Stimulated activated CD4-positive, alpha-beta T cell treated with anti-CD3 and anti-CD28 coated beads, Interleukin-15, amount 100 ng/mL, for 48 hours (primary cell): ENCODE data around the gene CD226.
A peak's percentile ranks its signal among the peaks of the same experiment; 100 is the strongest.
"Not testable (repeated sequence)": the region's sequence is repeated elsewhere in the genome, so short reads cannot be mapped to it uniquely, and the experiment has no call there.

Experiments used
- DNase-seq, 2 donors: peaks; one replicate each; pipeline ENCODE4 v3.0.0-alpha.2; 2020; ENCODE audit warnings: low read depth in 2 of 2

Gene CD226

DNA sequence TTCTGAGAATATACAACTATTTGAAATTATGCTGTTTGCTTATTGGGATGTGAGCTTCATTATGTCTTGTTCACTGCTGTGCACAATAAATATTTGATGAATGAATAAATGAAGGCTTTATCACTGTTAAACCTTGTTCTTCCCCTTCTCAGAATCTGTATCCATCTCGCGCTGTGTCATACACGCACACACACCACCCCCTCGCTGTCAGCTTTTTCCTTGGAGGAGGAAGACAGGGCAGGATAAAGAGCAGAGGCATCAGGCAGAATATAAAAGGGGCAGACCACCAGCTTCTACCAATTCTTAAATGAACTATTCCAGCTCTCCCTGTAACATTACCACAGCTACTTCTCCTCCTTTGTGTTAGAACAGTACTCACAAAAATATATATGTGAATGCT, 75.0 kb downstream of the CD226 start:
- DNase-seq: no peak

- no peak for DNase-seq
Measured at GRCh38 chr18:69871363-69871762, 76.3 kb downstream of the CD226 start.

- no peak for DNase-seq
Measured at GRCh38 chr18:69870736-69871135, 76.9 kb downstream of the CD226 start.

DNA sequence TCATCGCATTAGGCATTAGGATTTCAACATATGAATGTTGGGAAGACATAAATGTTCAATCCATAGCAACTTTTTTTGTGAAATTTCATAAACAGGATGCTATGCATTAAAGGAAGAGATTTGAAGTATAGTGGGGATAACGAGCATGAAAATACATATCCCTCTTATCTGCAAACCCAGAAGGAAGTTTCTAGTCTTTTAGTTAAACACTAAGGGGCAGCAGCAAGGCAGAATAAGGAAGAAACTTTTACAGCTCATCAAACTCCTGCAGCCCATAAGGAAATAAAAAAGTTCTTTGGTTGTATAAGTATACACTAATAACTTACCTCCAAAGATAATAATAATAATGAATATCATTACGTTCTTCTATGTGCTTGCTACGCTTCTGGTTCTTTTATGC, 81.5 kb downstream of the CD226 start:
- no peak for DNase-seq

DNA sequence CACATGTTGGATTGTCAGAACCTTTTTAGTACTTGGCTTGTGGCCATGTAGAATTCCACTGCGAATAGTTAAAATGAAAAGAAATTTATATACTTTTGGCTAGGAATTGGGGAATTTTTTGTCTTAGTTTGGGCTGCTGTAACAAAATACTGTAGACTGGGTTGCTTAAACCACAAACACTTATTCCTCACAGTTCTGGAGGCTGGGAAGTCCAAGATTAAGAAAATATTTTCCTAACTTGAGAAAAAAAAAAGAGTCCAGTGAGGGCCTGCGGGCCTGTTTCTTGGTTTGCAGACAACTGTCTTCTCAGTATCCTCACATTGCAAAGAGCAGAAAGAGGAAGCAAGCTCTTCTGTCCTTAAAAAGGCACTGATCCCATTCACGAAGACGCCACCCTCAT, 81.9 kb downstream of the CD226 start:
- DNase-seq: no peak

DNA sequence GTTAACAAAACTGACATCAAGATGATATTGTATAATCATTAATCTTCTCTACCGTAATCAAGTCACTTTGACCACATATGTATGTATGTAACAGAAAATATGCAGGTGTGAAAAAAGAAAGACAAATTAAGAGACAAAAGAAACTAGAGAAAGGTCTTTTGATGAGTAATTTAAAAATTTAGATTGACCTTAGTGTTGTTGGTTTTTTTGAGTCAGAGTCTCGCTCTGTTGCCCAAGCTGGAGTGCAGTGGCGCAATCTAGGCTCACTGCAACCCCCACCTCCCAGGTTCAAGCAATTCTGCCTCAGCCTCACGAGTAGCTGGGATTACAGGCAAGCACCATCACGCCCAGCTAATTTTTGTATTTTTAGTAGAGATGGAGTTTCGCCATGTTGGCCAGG, 82.9 kb downstream of the CD226 start:
- DNase-seq: not testable (repeated sequence)

DNA sequence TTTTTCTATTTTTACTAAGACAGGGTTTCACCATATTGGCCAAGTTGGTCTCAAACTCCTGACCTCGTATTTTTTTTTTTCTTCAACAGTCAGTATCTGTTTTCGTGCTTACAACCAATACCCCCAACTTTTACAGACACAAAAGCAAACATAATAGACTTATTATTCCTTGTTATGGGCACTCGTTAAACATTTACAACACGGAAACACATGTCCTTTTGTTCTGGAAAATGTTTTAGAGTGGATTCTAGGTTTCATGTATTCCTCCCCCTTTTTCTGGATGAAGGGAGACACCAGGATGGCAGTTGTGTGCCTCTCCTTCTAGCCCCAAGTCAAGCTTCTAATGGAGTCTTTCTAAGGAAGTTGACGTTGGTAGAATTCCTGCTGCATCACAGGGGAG, 88.8 kb downstream of the CD226 start:
- no peak for DNase-seq

DNA sequence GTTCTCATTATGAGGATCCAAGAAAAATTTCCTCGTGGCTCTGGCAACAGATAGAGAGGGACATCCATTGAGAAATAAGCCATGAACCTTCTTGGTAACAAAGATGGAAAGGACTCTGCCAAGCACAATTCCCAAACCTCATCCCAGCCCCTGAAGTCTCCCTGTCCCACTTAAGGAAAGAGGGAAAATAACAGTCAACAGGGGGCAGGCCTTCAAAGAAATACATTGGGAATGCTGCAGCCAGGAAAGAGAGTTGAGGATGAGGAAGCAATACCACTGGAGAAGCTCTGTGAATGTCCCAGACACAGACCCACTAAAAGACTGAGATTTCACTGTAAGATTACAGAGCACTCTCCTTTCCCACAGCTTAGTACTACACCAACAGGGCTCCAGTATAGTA, 93.2 kb downstream of the CD226 start:
- no peak for DNase-seq

- DNase-seq: no peak
Measured at GRCh38 chr18:69853051-69853450, 94.6 kb downstream of the CD226 start.

- no peak for DNase-seq
Measured at GRCh38 chr18:69845593-69846506, 101.8 kb downstream of the CD226 start.

- DNase-seq: no peak
Measured at GRCh38 chr18:69844656-69845055, 103.0 kb downstream of the CD226 start.

DNA sequence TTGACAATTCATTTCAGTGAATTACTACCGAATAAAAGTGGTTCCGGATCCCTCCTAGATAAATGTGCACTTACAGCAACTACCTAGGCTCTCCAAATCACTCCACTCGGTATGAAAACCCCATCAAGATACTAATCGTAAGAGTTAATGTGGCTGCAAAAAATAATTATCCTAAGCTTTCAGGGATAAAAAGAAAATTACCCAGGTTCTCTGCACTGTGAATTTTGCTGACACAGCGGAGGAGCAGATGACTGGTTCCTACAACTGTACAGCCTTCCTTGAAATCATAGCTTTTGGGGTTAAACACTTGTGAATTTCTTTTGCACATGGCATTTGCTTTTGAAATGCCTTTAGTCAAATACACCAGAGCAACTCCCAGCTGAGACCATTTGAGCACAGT, 104.7 kb downstream of the CD226 start:
- no peak for DNase-seq

- no peak for DNase-seq
Measured at GRCh38 chr18:69841117-69841516, 106.6 kb downstream of the CD226 start.

DNA sequence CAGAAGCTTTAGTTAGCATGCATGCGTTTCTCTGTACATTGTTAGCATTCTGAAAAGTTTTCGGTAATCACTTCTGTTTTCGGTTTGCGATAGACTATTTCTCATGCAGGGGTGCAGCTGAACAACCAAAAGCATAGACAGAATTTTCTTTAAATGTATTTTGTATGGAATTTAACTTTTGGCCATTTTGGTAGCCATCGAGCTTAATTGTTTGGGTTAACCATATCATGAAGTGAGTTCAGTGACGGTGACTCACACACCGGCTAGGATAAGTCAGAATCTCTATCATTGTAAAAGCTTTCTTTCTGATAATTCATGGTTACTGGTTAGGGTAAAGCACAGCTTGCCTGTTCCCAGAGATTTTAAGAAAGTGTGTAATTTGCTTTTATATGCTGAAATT, 107.2 kb downstream of the CD226 start:
- no peak for DNase-seq

GRCh38 chr18:69840001-69840400, 107.7 kb downstream of the CD226 start:
- DNase-seq: no peak

- no peak for DNase-seq
Measured at GRCh38 chr18:69839497-69839896, 108.2 kb downstream of the CD226 start.

DNA sequence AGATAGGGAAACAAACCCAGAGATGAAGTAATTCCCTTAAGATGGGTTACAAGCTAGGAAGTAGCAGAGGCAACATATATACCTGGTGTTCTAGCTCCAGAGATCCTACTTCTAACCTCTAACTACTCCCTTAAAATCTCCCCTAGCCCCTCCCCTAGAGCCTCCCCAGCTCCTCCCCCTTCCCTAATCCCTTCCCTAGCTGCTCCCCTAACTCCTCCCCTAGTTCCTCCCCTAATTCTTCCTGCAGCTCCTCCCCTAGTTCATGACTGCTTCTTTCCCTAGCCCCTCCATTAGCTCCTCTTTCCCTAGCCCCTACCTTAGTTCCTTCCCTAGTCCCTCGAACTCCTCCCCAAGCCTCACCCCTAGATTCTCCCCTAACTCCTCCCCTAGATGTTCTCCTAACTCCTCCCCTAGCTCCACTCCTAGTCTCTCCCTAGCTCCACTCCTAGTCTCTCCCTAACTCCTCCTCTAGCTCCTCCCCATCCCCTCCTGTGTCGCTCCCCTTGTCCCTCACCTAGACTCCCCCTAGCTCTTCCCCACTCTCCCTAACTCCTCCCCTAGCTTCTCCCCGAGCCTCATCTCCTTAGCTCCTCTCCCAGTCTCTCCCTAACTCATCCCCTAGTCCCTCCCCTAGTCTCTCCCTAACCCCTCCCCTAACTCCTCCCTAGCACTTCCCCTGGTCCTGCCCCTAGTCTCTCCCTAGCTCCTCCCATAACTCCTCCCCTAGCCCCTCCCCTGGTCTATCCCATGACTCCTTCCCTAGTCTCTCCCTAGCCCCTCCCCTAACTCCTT, 108.9 kb downstream of the CD226 start:
- DNase-seq: peak; percentile 2 to 26

DNA sequence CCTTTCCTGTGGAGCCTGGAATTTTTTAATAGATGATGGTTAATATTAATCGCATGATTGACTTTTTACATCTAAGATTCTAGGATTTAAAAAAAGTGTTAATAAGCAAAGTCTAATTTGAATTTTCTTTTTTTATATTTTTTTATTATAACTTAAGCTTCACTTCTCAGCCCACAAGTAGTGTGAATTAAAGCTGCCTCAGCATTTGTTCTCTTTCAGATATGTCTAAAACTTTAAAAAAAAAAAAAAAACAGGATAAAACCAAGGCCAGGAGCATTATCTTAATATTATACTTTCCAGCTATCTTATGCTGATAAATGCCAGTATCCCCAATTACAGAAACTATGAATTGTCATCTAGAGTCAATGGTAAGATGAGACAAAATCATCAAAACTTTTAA, 109.7 kb downstream of the CD226 start:
- no peak for DNase-seq

DNA sequence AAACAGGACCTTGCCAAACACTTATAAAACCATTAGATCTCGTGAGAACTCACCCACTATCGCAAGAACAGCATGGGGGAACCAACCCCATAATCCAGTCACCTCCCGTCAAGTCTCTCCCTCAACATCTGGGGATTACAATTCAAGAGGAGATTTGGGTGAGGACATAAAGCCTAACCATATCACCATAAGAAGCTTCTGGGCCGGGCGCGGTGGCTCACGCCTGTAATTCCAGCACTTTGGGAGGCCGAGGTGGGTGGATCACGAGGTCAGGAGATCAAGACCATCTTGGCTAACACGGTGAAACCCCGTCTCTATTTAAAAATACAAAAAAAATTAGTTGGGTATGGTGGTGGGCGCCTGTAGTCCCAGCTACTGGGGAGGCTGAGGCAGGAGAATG, 112.7 kb downstream of the CD226 start:
- DNase-seq: not testable (repeated sequence)

DNA sequence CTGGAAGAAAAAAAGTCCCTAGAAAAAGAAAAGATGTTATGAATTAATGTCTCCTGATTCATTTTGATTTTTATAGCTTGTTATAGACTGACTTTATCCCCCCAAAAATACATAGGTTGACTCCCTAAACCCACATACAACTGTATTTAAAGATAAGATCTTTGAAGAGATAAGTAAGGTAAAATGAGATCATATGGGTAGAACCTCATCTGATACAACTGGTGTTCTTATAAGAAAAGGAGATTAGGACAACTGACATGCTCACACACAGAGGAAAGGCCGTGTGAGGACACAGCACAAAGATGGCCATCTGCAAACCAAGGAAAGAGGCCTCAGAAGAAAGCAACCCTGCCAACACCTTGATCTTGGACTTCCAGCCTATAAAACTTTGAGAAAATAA, 117.5 kb downstream of the CD226 start:
- DNase-seq: no peak

DNA sequence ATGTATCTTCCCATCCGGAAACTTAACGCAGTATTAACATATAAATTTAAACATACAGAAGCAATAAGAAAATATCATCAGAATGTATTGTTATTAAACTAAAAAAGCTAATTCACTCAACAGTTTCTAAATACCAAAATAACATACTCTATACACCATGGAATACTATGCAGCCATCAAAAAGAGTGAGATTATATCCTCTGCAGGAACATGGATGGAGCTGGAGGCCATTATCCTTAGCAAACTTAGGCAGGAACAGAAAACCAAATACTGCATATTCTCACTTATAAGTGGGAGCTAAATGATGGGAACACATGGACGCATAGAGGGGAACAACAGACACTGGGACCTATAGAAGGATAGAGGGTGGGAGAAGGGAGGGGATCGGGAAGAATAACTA, 127.1 kb downstream of the CD226 start:
- no peak for DNase-seq

DNA sequence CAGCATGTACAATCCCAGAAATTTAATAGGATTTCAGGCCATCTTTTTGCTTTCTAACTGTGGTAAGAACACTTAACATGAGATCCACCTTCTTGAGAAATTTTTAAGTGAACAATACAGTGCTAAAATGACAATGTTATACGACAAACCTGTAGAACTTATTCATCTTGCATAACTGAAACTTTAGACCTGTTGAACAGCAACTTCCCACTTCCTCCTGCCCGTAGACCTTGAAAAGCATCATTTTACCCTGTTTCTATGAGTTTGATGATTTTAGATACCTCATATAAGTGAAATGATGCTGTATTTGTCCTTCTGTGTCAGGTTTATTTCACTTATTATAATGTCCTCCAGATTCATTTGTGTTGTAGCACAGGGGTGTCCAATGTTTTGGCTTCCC, 128.2 kb downstream of the CD226 start:
- no peak for DNase-seq

DNA sequence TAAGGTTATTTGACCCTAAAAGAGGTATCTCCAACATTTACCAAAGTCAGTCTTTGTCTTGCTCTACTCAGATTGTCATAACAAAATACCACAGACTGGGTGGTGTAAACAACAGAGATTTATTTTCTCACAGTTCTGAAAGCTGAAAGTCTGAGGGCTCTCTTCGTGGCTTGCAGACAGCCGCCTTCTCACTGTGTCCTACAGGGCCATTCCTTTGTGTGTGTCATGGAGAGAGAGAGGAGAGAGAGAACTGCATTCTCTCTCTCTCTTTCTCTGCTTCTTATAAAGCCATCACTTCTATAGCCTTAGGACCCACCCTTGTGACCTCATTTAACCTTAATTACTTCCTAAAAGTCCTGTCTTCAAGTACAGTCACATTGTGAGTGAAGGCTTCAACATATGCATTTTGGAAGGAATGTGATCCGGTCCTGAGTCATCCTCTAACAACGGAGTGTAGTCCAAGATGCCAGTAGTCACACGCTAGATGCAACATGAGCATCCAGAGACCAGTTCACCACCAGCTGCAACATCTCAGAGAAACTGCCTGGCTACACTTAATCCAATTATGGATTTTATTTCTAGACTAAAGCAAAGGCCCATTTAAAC, 130.2 kb downstream of the CD226 start:
- no peak for DNase-seq
